ENCODE results near the gene GALNT12.

GRCh38 chr9:98887918-98888510, 80.5 kb downstream of the GALNT12 start:
- TF ChIP-seq POLR2AphosphoS5 (IDR thresholded peaks at IDR 0.05), result no peak
- TF ChIP-seq POLR2A (IDR thresholded peaks at IDR 0.05), result no peak
- no peak for TF ChIP-seq CTCF (IDR thresholded peaks at IDR 0.05)

Data from breast epithelium (tissue), 3 donors.